Ovary (tissue), 9 donors: ENCODE measurements around the gene UBE2V1. TPM values are rescaled to one million over a fixed set of nuclear protein-coding genes. Genes with fewer than 3 reads are reported as not detected.

Source experiments
- DNase-seq, 5 donors: peaks; one replicate each; pipeline ENCODE4 v3.0.0-alpha.2; 2019 to 2020
- H3K27ac ChIP-seq, 2 donors: fragments of 200-600 bp; one replicate each; pipeline versions ENCODE4 v1.5.1 to v1.8.0; 2019 to 2022
- H3K27me3 ChIP-seq: fragments of 200-600 bp; one replicate; pipeline ENCODE4 v1.8.0; 2022
- H3K36me3 ChIP-seq: fragments of 200-600 bp; sonication (generic); one replicate; pipeline ENCODE4 v1.5.1; 2019
- H3K4me1 ChIP-seq: one replicate; pipeline ENCODE4 v1.8.1; 2013; ENCODE audit warnings: mild to moderate bottlenecking, moderate library complexity; ENCODE audit not compliant: insufficient read depth
- H3K4me3 ChIP-seq: fragments of 200-600 bp; sonication (generic); one replicate; pipeline ENCODE4 v1.5.1; 2017
- H3K9me3 ChIP-seq, 2 donors: fragments of 200-600 bp in 1 of 2; sonication (generic) in 1 of 2; one replicate each; pipeline versions ENCODE4 v1.5.1 to v1.8.1; 2013 to 2019; ENCODE audit warnings: mild to moderate bottlenecking in 1 of 2, moderate library complexity in 1 of 2
- EP300 ChIP-seq: sonication (generic); formaldehyde crosslinking; IDR thresholded peaks from one replicate; pipeline ENCODE4 v1.6.1; 2017; ENCODE audit warnings: antibody characterized with exemption
- POLR2A ChIP-seq: fragments of 450-650 bp; IDR thresholded peaks from one replicate; pipeline ENCODE4 v1.6.1; 2017; ENCODE audit warnings: antibody characterized with exemption, mild to moderate bottlenecking, moderate library complexity
- WGBS, 3 donors: extraction: QIAGEN DNeasy Blood & Tissue Kit in 1 of 3; methylation state at CpG; one replicate each; pipeline versions ENCODE4 v1.1.5 to v1.1.7; 2013 to 2017; 5-methylcytosine and 5-hydroxymethylcytosine counted together
- intact Hi-C, 4 donors: fragments of 100-400 bp; cut with DNase I; formaldehyde crosslinking; loops; one replicate each; pipeline versions ENCODE4 v1.11.0 to v1.15.1; 2022 to 2023
- polyA plus RNA-seq, 2 donors: library from polyadenylated mRNA; stranded (reverse); fragments of 200-250 nt in 1 of 2; fragments of 350-450 nt in 1 of 2; fragmentation: Illumina TruSeq in 1 of 2; extraction: RNeasy Lipid Tissue Mini Kit (QIAGEN cat#74804) in 1 of 2; gene quantifications; one replicate each; pipeline ENCODE4 v1.2.3, GENCODE V29; 2013 to 2014
- total RNA-seq, 7 donors: library from RNA; depleted of rRNA in 2 of 7; stranded (reverse); fragments of >200 nt in 2 of 7; fragmentation: NEBNext Ultra II Directional in 3 of 7; extraction: Animal tissue kit (Norgen Biotek cat#: 25700) in 3 of 7; gene quantifications; one replicate each; pipeline versions ENCODE4 v1.1.0 to v1.2.4, GENCODE V29; 2016 to 2023
- TF ChIP-seq, protein P1 (sequence below), 3 donors: fragments of 450-650 bp in 2 of 3; fragments of 200-600 bp in 1 of 3; IDR thresholded peaks; one replicate each; pipeline versions ENCODE4 v1.5.1 to v1.8.0; 2016 to 2022; ENCODE audit warnings: antibody characterized with exemption in 3 of 3, mild to moderate bottlenecking in 1 of 3
- donor health status: DM: no; HTN: no; CAD: no; lungs with moderate emphysema.
- donor health status: DM: no; HTN: no; CAD: no.
- donor health status: Bipolar disorder and iron deficiency.
- donor health status: DM: yes; HTN: yes; CAD: no.
- donor health status: DM: no; HTN: no; CAD: no.
- donor health status: DM: yes; HTN: yes; CAD: no.

The UBE2V1 gene
- total and polyA plus RNA-seq, 9 donors = 43.6 to 189 (median 77.2) TPM

GRCh38 chr20:50125279-50125678 is 12.3 kb upstream of the UBE2V1 start:
- DNase-seq = no peak
- Histone ChIP-seq H3K4me3 (no peak overlapping the region), H3K27me3 (no peaks in the 10 kb centered on the region), H3K9me3 (no peaks in the 10 kb centered on the region), H3K36me3 (no peaks in the 10 kb centered on the region), H3K4me1 (no peaks in the 10 kb centered on the region), H3K27ac (no peak overlapping the region)
- intact Hi-C loops = no loop called here
- TF ChIP-seq POLR2A = no peak
- TF ChIP-seq, protein P1, sequence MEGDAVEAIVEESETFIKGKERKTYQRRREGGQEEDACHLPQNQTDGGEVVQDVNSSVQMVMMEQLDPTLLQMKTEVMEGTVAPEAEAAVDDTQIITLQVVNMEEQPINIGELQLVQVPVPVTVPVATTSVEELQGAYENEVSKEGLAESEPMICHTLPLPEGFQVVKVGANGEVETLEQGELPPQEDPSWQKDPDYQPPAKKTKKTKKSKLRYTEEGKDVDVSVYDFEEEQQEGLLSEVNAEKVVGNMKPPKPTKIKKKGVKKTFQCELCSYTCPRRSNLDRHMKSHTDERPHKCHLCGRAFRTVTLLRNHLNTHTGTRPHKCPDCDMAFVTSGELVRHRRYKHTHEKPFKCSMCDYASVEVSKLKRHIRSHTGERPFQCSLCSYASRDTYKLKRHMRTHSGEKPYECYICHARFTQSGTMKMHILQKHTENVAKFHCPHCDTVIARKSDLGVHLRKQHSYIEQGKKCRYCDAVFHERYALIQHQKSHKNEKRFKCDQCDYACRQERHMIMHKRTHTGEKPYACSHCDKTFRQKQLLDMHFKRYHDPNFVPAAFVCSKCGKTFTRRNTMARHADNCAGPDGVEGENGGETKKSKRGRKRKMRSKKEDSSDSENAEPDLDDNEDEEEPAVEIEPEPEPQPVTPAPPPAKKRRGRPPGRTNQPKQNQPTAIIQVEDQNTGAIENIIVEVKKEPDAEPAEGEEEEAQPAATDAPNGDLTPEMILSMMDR (IDR thresholded peaks at IDR 0.05) = no peak
- TF ChIP-seq EP300 = no peak
- WGBS, 3 donors = 94 to 98% (median 95%) methylated on average over 3 of the region's 3 CpGs

GRCh38 chr20:50124496-50124895 is 11.5 kb upstream of the UBE2V1 start:
- DNase-seq = no peak
- no peak overlapping the region for H3K4me3 ChIP-seq

DNA sequence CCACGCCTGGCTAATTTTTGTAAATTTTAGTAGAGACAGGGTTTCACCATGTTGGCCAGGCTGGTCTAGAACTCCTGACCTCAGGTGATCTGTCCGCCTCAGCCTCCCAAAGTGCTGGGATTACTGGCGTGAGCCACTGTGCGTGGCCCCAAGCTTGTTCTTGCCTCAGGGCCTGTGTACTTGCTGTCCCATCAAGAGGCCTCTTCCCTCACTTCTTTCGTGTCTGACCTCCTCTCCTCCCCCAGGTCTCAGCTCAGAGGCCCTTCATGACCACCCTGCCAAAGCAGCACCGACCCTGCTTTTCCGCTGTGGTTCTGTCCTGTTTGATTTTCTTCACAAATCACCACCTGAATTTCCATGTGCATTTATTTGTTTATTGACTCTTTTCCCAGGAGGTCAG is 10.5 kb upstream of the UBE2V1 start:
- Histone ChIP-seq H3K36me3 (no peaks in the 10 kb centered on the region), H3K4me1 (no peaks in the 10 kb centered on the region), H3K4me3 (no peak overlapping the region), H3K27ac (no peak overlapping the region), H3K27me3 (no peaks in the 10 kb centered on the region), H3K9me3 (no peaks in the 10 kb centered on the region)
- 89 to 92% (median 92%) methylated on average over 7 of the region's 7 CpGs for WGBS, 3 donors
- intact Hi-C loops = loop anchor here in 1 of 4 donors (5.0 kb wide), 1 partner anchor 49 kb away; no protein-coding TSS in a partner anchor
- no peak for DNase-seq
- TF ChIP-seq, protein P1 (IDR thresholded peaks at IDR 0.05) = no peak
- no peak for TF ChIP-seq POLR2A
- TF ChIP-seq EP300 = no peak

More at GRCh38 chr20:50124496-50124895, 11.5 kb upstream of the UBE2V1 start:
- intact Hi-C loops = loop anchor here in 1 of 4 donors (5.0 kb wide), 1 partner anchor 48 kb away; no protein-coding TSS in a partner anchor
- H3K27me3 ChIP-seq = no peaks in the 10 kb centered on the region
- 86 to 93% (median 92%) methylated on average over 9 of the region's 9 CpGs for WGBS, 3 donors
- H3K9me3 ChIP-seq = no peaks in the 10 kb centered on the region
- no peaks in the 10 kb centered on the region for H3K4me1 ChIP-seq
- H3K36me3 ChIP-seq = no peaks in the 10 kb centered on the region
- TF ChIP-seq, protein P1 (IDR thresholded peaks at IDR 0.05) = no peak
- TF ChIP-seq POLR2A (no peak), EP300 (no peak)
- H3K27ac ChIP-seq = no peak overlapping the region

- no peak overlapping the region for H3K4me3 ChIP-seq
- no peak overlapping the region for H3K27ac ChIP-seq
- H3K4me1 ChIP-seq = no peaks in the 10 kb centered on the region
- no peak for DNase-seq
- H3K9me3 ChIP-seq = no peaks in the 10 kb centered on the region
- H3K27me3 ChIP-seq = no peaks in the 10 kb centered on the region
- intact Hi-C loops = loop anchor here in 1 of 4 donors (5.0 kb wide), 1 partner anchor 50 kb away; no protein-coding TSS in a partner anchor
- no peaks in the 10 kb centered on the region for H3K36me3 ChIP-seq
- no peak for TF ChIP-seq EP300
- TF ChIP-seq, protein P1 (IDR thresholded peaks at IDR 0.05) = no peak
- no peak for TF ChIP-seq POLR2A
- 72 to 87% (median 87%) methylated on average over 4 of the region's 4 CpGs for WGBS, 3 donors
Measured at GRCh38 chr20:50122763-50123162, 9.8 kb upstream of the UBE2V1 start.
